SJCRH30 (cell line): Measurements from ENCODE around the gene CPNE4. TPM values are rescaled to one million over a fixed set of nuclear protein-coding genes. Genes with fewer than 3 reads are reported as not detected.

Source experiments
- DNase-seq, 2 experiments: peaks; one replicate each; pipeline ENCODE4 v3.0.0-alpha.2; 2015 to 2020
- H3K27ac ChIP-seq: fragments of 250-450 bp; sonication (Bioruptor Pico); 2 replicates; pipeline ENCODE4 v1.5.1; 2020; ENCODE audit warnings: mild to moderate bottlenecking, moderate library complexity
- H3K27me3 ChIP-seq: fragments of 250-450 bp; sonication (Bioruptor Pico); 2 replicates; pipeline ENCODE4 v1.5.1; 2020; ENCODE audit warnings: mild to moderate bottlenecking, moderate library complexity
- H3K36me3 ChIP-seq: fragments of 250-450 bp; sonication (Bioruptor Pico); 2 replicates; pipeline ENCODE4 v1.5.1; 2020; ENCODE audit warnings: mild to moderate bottlenecking, moderate library complexity
- H3K4me1 ChIP-seq: fragments of 250-450 bp; sonication (Bioruptor Pico); 2 replicates; pipeline ENCODE4 v1.5.1; 2020; ENCODE audit warnings: mild to moderate bottlenecking, moderate library complexity
- H3K4me3 ChIP-seq: fragments of 250-450 bp; sonication (Bioruptor Pico); 2 replicates; pipeline ENCODE4 v1.5.1; 2020; ENCODE audit warnings: mild to moderate bottlenecking, moderate library complexity
- H3K9me3 ChIP-seq: fragments of 250-450 bp; sonication (Bioruptor Pico); replicated peaks from 2 replicates; pipeline ENCODE4 v1.5.1; 2020; ENCODE audit warnings: mild to moderate bottlenecking, moderate library complexity
- total RNA-seq: library from RNA; depleted of rRNA; stranded (reverse); fragments of >200 nt; shearing (Covaris generic); gene quantifications from 2 replicates; pipeline ENCODE4 v1.2.3, GENCODE V29; 2014

CPNE4 gene
- total RNA-seq, 1 experiment from 2014 or later, result 0.04 TPM

- Histone ChIP-seq H3K27ac (no peak overlapping the region), H3K36me3 (no peaks in the 10 kb centered on the region), H3K27me3 (peaks cover 3% of the 10 kb centered on the region; the same call in 1 of the 2 replicates), H3K4me1 (peaks cover 24% of the 10 kb centered on the region), H3K4me3 (no peak overlapping the region), H3K9me3 (no peaks in the 10 kb centered on the region)
- no peak for DNase-seq
Measured at GRCh38 chr3:131796111-131796510, 238.7 kb downstream of the CPNE4 start.

GRCh38 chr3:131795390-131796090, 239.3 kb downstream of the CPNE4 start:
- DNase-seq, result peak; percentile 74 to 87
- no peak overlapping the region for H3K27ac ChIP-seq
- H3K27me3 ChIP-seq, result peaks cover 3% of the 10 kb centered on the region; the same call in 1 of the 2 replicates
- H3K4me3 ChIP-seq, result no peak overlapping the region
- H3K36me3 ChIP-seq, result no peaks in the 10 kb centered on the region
- H3K4me1 ChIP-seq, result peaks cover 24% of the 10 kb centered on the region
- H3K9me3 ChIP-seq, result no peaks in the 10 kb centered on the region

- Histone ChIP-seq H3K36me3 (no peaks in the 10 kb centered on the region), H3K27me3 (peaks cover 3% of the 10 kb centered on the region; the same call in 1 of the 2 replicates), H3K4me3 (no peak overlapping the region), H3K9me3 (no peaks in the 10 kb centered on the region), H3K27ac (no peak overlapping the region), H3K4me1 (peaks cover 24% of the 10 kb centered on the region)
- peak; percentile 30 to 71 for DNase-seq
Measured at GRCh38 chr3:131794766-131795388, 239.9 kb downstream of the CPNE4 start.

GRCh38 chr3:131793870-131794269, 240.9 kb downstream of the CPNE4 start:
- Histone ChIP-seq H3K9me3 (no peaks in the 10 kb centered on the region), H3K4me1 (peaks cover 24% of the 10 kb centered on the region), H3K4me3 (no peak overlapping the region), H3K27me3 (peaks cover 3% of the 10 kb centered on the region; the same call in 1 of the 2 replicates), H3K36me3 (no peaks in the 10 kb centered on the region), H3K27ac (no peak overlapping the region)
- no peak for DNase-seq

GRCh38 chr3:131789188-131789587, 245.6 kb downstream of the CPNE4 start:
- no peak overlapping the region for H3K27ac ChIP-seq
- H3K4me1 ChIP-seq, result no peaks in the 10 kb centered on the region
- H3K27me3 ChIP-seq, result no peaks in the 10 kb centered on the region
- no peaks in the 10 kb centered on the region for H3K36me3 ChIP-seq
- no peak for DNase-seq
- no peaks in the 10 kb centered on the region for H3K9me3 ChIP-seq
- no peak overlapping the region for H3K4me3 ChIP-seq

GRCh38 chr3:131786386-131786785, 248.4 kb downstream of the CPNE4 start:
- Histone ChIP-seq H3K27ac (no peak overlapping the region), H3K9me3 (no peaks in the 10 kb centered on the region), H3K4me3 (no peak overlapping the region), H3K4me1 (no peaks in the 10 kb centered on the region), H3K27me3 (no peaks in the 10 kb centered on the region), H3K36me3 (no peaks in the 10 kb centered on the region)
- DNase-seq, result no peak

GRCh38 chr3:131782751-131783150, 252.1 kb downstream of the CPNE4 start:
- no peak for DNase-seq
- H3K36me3 ChIP-seq, result no peaks in the 10 kb centered on the region

GRCh38 chr3:131778526-131778925, 256.3 kb downstream of the CPNE4 start:
- no peak for DNase-seq
- Histone ChIP-seq H3K27ac (no peak overlapping the region), H3K4me1 (no peaks in the 10 kb centered on the region), H3K9me3 (no peaks in the 10 kb centered on the region), H3K36me3 (no peaks in the 10 kb centered on the region), H3K27me3 (no peaks in the 10 kb centered on the region), H3K4me3 (no peak overlapping the region)

More at GRCh38 chr3:131782751-131783150, 252.1 kb downstream of the CPNE4 start:
- H3K27me3 ChIP-seq, result no peaks in the 10 kb centered on the region
- H3K27ac ChIP-seq, result no peak overlapping the region
- H3K4me3 ChIP-seq, result no peak overlapping the region
- H3K9me3 ChIP-seq, result no peaks in the 10 kb centered on the region
- no peaks in the 10 kb centered on the region for H3K4me1 ChIP-seq

GRCh38 chr3:131775650-131776049, 259.2 kb downstream of the CPNE4 start:
- H3K9me3 ChIP-seq, result no peaks in the 10 kb centered on the region
- H3K27ac ChIP-seq, result no peak overlapping the region
- H3K36me3 ChIP-seq, result no peaks in the 10 kb centered on the region
- H3K4me3 ChIP-seq, result no peak overlapping the region
- no peaks in the 10 kb centered on the region for H3K27me3 ChIP-seq
- no peaks in the 10 kb centered on the region for H3K4me1 ChIP-seq
- DNase-seq, result no peak

GRCh38 chr3:131772269-131773026, 262.4 kb downstream of the CPNE4 start:
- Histone ChIP-seq H3K27ac (no peak overlapping the region), H3K9me3 (no peaks in the 10 kb centered on the region), H3K4me3 (no peak overlapping the region), H3K36me3 (no peaks in the 10 kb centered on the region), H3K4me1 (no peaks in the 10 kb centered on the region), H3K27me3 (no peaks in the 10 kb centered on the region)
- DNase-seq, result no peak

GRCh38 chr3:131762981-131763564, 271.7 kb downstream of the CPNE4 start:
- Histone ChIP-seq H3K36me3 (no peaks in the 10 kb centered on the region), H3K27ac (no peak overlapping the region), H3K27me3 (no peaks in the 10 kb centered on the region), H3K4me3 (no peak overlapping the region), H3K9me3 (no peaks in the 10 kb centered on the region), H3K4me1 (no peaks in the 10 kb centered on the region)
- no peak for DNase-seq

- Histone ChIP-seq H3K9me3 (no peaks in the 10 kb centered on the region), H3K36me3 (no peaks in the 10 kb centered on the region), H3K27me3 (no peaks in the 10 kb centered on the region), H3K4me1 (no peaks in the 10 kb centered on the region), H3K4me3 (no peak overlapping the region), H3K27ac (no peak overlapping the region)
- DNase-seq, result peak in 1 of 2 experiments; percentile 2
Measured at GRCh38 chr3:131756405-131756804, 278.4 kb downstream of the CPNE4 start.

GRCh38 chr3:131755380-131755779, 279.4 kb downstream of the CPNE4 start:
- H3K4me1 ChIP-seq, result no peaks in the 10 kb centered on the region
- no peak overlapping the region for H3K4me3 ChIP-seq
- DNase-seq, result no peak
- no peak overlapping the region for H3K27ac ChIP-seq
- no peaks in the 10 kb centered on the region for H3K27me3 ChIP-seq
- no peaks in the 10 kb centered on the region for H3K9me3 ChIP-seq
- H3K36me3 ChIP-seq, result no peaks in the 10 kb centered on the region

- no peaks in the 10 kb centered on the region for H3K4me1 ChIP-seq
- H3K36me3 ChIP-seq, result no peaks in the 10 kb centered on the region
- no peak overlapping the region for H3K4me3 ChIP-seq
- DNase-seq, result no peak
- H3K9me3 ChIP-seq, result no peaks in the 10 kb centered on the region
- H3K27ac ChIP-seq, result no peak overlapping the region
- no peaks in the 10 kb centered on the region for H3K27me3 ChIP-seq
Measured at GRCh38 chr3:131750256-131750655, 284.6 kb downstream of the CPNE4 start.

GRCh38 chr3:131749826-131750225, 285.0 kb downstream of the CPNE4 start:
- Histone ChIP-seq H3K9me3 (no peaks in the 10 kb centered on the region), H3K27ac (no peak overlapping the region), H3K27me3 (no peaks in the 10 kb centered on the region), H3K36me3 (no peaks in the 10 kb centered on the region), H3K4me1 (no peaks in the 10 kb centered on the region), H3K4me3 (no peak overlapping the region)
- no peak for DNase-seq
